ENCODE measurements around the gene KCNH1. TPM values are rescaled to one million over a fixed set of nuclear protein-coding genes. Genes with fewer than 3 reads are reported as not detected.

KCNH1 gene
- polyA plus RNA-seq, 1 donor from 2014 or later: 3.9 TPM

DNA sequence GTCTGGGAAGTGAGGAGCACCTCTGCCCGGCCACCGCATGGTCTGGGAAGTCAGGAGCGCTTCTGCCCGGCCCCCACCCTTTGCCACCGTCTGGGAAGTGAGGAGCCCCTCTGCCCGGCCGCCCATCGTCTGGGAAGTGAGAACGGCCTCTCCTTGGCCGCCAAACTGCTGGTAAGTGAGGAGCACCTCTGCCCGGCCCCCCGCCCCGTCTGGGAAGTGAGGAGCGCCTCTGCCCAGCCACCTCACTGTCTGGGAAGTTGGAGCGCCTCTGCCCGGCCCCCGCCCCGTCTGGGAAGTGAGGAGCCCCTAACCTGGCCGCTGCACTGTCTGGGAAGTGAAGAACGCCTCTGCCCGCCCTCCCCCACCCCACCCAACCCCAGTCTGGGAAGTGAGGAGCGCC lies 22.6 kb downstream of the KCNH1 start:
- no peaks in the 10 kb centered on the region for H3F3A ChIP-seq (ENCODE audit: insufficient read depth, low read length, poor library complexity, severe bottlenecking)
- no peak for TF ChIP-seq EP300 (conservative IDR thresholded peaks at IDR 0.05; ENCODE audit: poor library complexity, severe bottlenecking)
- no peak for TF ChIP-seq EZH2 (IDR thresholded peaks at IDR 0.05; ENCODE audit: borderline replicate concordance, insufficient read depth, low read length, poor library complexity, severe bottlenecking)
- no peak for TF ChIP-seq RAD21 (conservative IDR thresholded peaks at IDR 0.05)
- TF ChIP-seq MXI1 (conservative IDR thresholded peaks at IDR 0.05; ENCODE audit: poor library complexity, severe bottlenecking): no peak
- no peak for TF ChIP-seq SMC3 (conservative IDR thresholded peaks at IDR 0.05; ENCODE audit: poor library complexity)
- TF ChIP-seq POLR2AphosphoS5 (IDR thresholded peaks at IDR 0.05): no peak

DNA sequence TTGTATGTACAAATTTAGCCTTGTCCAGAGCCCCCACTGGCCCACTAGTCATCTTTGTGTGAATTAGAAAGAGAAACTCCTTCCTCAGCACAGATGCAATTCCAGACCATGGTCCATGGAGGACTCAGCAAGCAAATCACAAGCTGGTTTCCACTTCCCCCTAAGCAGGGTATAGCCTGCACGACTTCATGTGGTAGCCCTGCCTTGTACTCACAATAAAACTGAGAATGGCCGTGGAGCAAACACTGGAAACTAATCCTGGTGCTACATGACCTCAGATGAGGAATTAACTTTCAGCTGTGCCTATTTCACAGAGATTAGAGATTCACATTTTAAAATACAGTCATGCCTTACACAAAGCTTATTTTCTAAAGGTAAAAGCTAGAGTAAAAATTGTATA lies 32.5 kb downstream of the KCNH1 start:
- H3K9ac ChIP-seq (ENCODE audit: low read length): no peak overlapping the region
- no peak for TF ChIP-seq SMC3 (conservative IDR thresholded peaks at IDR 0.05; ENCODE audit: poor library complexity)
- TF ChIP-seq EZH2 (IDR thresholded peaks at IDR 0.05; ENCODE audit: borderline replicate concordance, insufficient read depth, low read length, poor library complexity, severe bottlenecking): no peak
- TF ChIP-seq, protein P1, sequence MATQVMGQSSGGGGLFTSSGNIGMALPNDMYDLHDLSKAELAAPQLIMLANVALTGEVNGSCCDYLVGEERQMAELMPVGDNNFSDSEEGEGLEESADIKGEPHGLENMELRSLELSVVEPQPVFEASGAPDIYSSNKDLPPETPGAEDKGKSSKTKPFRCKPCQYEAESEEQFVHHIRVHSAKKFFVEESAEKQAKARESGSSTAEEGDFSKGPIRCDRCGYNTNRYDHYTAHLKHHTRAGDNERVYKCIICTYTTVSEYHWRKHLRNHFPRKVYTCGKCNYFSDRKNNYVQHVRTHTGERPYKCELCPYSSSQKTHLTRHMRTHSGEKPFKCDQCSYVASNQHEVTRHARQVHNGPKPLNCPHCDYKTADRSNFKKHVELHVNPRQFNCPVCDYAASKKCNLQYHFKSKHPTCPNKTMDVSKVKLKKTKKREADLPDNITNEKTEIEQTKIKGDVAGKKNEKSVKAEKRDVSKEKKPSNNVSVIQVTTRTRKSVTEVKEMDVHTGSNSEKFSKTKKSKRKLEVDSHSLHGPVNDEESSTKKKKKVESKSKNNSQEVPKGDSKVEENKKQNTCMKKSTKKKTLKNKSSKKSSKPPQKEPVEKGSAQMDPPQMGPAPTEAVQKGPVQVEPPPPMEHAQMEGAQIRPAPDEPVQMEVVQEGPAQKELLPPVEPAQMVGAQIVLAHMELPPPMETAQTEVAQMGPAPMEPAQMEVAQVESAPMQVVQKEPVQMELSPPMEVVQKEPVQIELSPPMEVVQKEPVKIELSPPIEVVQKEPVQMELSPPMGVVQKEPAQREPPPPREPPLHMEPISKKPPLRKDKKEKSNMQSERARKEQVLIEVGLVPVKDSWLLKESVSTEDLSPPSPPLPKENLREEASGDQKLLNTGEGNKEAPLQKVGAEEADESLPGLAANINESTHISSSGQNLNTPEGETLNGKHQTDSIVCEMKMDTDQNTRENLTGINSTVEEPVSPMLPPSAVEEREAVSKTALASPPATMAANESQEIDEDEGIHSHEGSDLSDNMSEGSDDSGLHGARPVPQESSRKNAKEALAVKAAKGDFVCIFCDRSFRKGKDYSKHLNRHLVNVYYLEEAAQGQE (IDR thresholded peaks at IDR 0.05; ENCODE audit: borderline replicate concordance): no peak
- no peak for TF ChIP-seq TAF1 (IDR thresholded peaks at IDR 0.05; ENCODE audit: low read depth)
- TF ChIP-seq EP300 (conservative IDR thresholded peaks at IDR 0.05; ENCODE audit: poor library complexity, severe bottlenecking): no peak
- TF ChIP-seq CTCF (IDR thresholded peaks at IDR 0.05; ENCODE audit: poor library complexity, severe bottlenecking): no peak
- no peak for TF ChIP-seq POLR2AphosphoS5 (IDR thresholded peaks at IDR 0.05)
- no peak for TF ChIP-seq RAD21 (conservative IDR thresholded peaks at IDR 0.05)
- no peak for TF ChIP-seq MXI1 (conservative IDR thresholded peaks at IDR 0.05; ENCODE audit: poor library complexity, severe bottlenecking)
- no peaks in the 10 kb centered on the region for H4K20me1 ChIP-seq (ENCODE audit: insufficient read depth)
- H3K4me3 ChIP-seq (ENCODE audit: low read length): no peak overlapping the region
- no peaks in the 10 kb centered on the region for H3K79me2 ChIP-seq (replicated peaks; ENCODE audit: insufficient read depth, low read length)
- H3K27ac ChIP-seq (ENCODE audit: low read length): no peak overlapping the region
- no peak overlapping the region for H3K4me2 ChIP-seq (ENCODE audit: low read length)
- H3K27me3 ChIP-seq (ENCODE audit: insufficient read depth, low read depth, low read length): no peaks in the 10 kb centered on the region
- no peaks in the 10 kb centered on the region for H3F3A ChIP-seq (ENCODE audit: insufficient read depth, low read length, poor library complexity, severe bottlenecking)
- H2AFZ ChIP-seq (ENCODE audit: low read depth, low read length): no peak overlapping the region
- H3K36me3 ChIP-seq (ENCODE audit: insufficient read depth, low read length): no peaks in the 10 kb centered on the region
- H3K9me3 ChIP-seq (ENCODE audit: low read length): no peaks in the 10 kb centered on the region
- H3K9me2 ChIP-seq (ENCODE audit: insufficient read depth, low read length): no peaks in the 10 kb centered on the region

More for the DNA sequence above, 22.6 kb downstream of the KCNH1 start:
- H3K9me3 ChIP-seq (ENCODE audit: low read length): no peaks in the 10 kb centered on the region
- no peak overlapping the region for H3K9ac ChIP-seq (ENCODE audit: low read length)
- H4K20me1 ChIP-seq (ENCODE audit: insufficient read depth): no peaks in the 10 kb centered on the region
- no peak overlapping the region for H2AFZ ChIP-seq (ENCODE audit: low read depth, low read length)
- no peak overlapping the region for H3K27ac ChIP-seq (ENCODE audit: low read length)
- no peaks in the 10 kb centered on the region for H3K79me2 ChIP-seq (replicated peaks; ENCODE audit: insufficient read depth, low read length)
- no peak overlapping the region for H3K4me2 ChIP-seq (ENCODE audit: low read length)
- H3K27me3 ChIP-seq (ENCODE audit: insufficient read depth, low read depth, low read length): no peaks in the 10 kb centered on the region
- H3K36me3 ChIP-seq (ENCODE audit: insufficient read depth, low read length): no peaks in the 10 kb centered on the region
- no peaks in the 10 kb centered on the region for H3K9me2 ChIP-seq (ENCODE audit: insufficient read depth, low read length)
- H3K4me3 ChIP-seq (ENCODE audit: low read length): no peak overlapping the region

All from neural cell (in vitro differentiated cells).